NCI-H510A treated with DMSO at 0.1 percent for 48 hours (cell line): Measurements from ENCODE around the gene ACACA.

Source experiments
- DNase-seq: peaks from one replicate; lab custom pipeline; 2025; lab: John Stamatoyannopoulos, UW

Gene ACACA

DNA sequence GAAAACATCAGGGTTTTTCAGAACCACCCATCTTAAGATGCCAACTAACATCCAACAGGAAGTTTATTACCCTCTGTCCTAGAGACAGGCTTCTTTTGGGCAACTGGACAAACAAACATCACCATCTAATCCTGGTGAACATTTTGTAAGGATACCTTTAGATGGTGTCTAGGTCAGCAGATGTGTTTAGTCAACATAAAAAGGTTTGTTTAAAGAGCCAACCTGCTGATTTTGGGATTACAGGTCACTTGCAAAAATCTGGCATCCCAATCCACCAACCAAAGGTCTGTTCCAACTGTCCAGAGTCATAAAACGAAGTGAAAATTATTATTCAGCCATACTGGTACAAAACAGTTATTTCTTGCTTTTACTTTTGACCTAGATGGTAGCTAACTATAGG lies 176.0 kb downstream of the ACACA start:
- DNase-seq, result no peak

DNA sequence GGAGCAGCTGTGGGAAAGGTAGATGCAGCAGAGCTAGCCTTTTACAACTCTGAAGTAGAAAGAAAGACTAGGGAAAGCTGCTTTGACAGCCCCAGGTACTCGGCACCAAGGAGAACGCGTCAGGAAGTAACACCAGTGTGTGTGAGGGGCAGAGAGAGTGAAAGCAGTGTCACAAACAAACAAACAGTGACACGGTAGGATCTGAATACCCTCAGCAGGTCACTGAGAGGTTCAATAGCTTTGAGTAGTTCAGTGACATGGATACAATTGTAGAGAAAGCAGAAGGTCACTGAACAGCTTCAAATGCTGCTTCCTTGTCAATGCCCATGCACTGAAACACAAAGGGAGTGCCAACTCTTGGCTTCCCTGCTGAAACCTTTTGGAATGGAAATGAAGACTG lies 181.2 kb downstream of the ACACA start:
- DNase-seq, result no peak

DNA sequence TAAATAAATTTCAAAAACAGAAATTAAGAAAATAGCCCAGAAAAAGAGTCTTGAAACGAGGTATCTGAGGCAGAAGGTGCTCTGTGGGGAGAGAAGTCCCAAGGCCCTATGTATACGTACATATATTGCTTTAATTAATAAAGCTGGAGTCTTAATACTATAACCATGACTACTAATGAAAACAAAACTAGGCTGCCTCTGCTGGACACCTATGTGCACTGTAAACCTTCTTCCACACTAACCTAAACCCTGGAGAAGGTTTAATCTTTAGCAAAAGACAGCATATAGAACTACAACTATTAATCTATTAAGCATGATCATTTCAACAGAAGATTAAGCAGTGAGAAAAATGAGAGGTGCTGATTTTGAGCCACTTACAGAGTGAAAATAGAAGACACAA lies 184.8 kb downstream of the ACACA start:
- DNase-seq, result no peak

DNA sequence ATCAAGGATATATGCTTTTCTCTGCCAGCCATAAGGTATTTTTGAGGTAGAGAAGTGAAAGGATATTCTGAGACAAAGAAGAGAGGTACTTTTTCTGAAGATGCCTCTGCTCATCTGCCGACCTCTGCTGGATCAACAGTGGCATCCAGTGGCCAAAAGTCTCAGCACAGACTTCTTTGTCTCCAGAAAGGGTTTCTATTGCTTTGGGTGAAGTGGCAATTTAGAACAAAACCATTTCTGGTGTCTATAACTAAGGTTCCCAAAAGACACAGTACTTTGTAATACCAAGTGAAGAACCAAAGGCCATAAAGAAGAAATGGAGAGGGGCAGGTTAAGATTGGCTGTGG lies 186.1 kb downstream of the ACACA start:
- DNase-seq, result peak; percentile 15

DNA sequence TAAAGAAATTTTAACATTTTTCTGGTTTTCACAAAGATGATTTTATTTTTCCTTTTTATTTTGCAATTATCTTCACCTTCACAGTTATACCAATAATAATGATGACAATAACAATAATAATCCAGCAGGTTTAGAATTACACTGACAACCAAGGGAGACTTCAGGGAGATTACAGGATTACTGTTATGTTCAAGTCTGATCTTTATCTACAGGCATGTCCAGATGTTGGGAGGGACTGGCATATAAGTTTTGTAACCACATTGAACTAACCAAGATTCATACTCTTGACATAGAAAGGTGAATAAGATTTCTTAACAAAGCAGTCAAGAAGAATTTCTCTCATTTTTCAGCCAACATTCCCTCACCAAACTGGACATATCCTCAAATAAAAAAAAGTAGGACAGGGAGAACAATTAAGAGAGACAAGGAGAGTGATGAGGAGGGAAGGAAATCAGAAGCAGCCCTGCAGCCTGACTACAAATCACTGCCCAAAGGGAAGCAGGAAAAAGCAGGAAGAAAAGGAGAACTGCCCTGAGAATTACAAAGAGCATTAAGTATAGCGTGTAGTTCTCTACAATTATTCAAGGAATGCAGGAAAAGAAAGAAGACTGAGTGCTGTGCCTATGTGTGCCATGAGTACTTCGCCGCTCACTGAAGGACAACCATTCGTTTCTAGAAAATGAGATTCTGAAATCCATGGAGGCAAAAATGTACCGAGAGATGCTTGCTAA lies 186.6 kb downstream of the ACACA start:
- no peak for DNase-seq

DNA sequence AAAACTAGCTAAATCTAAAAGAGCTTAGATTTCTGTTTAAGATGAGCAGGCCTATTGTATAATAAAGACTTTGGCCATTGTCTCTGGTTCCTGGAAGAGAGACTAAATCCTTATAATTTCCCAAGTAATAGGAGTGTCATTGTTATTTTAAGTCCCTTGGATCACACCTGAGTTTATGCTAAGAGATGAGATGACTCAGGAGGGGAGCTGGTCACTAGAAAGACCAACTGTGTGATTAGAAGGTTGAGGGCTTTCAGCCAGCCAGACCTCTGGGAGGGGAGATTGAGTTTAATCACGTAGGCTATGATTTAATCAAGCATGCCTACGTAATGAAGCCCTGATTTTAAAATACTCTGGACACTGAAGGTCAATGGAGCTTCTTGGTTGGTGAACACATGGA lies 187.8 kb downstream of the ACACA start:
- DNase-seq, result no peak

DNA sequence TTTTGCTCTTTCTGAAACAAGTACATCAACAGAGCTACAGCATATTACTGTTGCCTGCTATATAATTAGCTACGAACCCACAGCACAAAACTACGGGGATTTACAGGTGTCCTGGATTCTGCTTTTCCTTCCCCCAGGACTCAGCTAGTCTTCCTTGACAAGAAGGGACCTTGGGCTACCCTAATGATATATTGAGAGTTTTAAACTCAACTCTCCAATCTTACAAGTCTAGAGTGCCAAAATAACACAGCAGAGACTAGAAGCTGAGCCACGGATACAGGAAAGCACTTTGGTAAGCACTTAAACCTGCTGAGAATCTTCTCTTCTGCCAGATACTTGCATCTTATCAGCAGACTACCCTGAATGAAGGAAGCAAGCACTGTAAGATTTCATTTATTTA lies 192.2 kb downstream of the ACACA start:
- DNase-seq, result no peak

DNA sequence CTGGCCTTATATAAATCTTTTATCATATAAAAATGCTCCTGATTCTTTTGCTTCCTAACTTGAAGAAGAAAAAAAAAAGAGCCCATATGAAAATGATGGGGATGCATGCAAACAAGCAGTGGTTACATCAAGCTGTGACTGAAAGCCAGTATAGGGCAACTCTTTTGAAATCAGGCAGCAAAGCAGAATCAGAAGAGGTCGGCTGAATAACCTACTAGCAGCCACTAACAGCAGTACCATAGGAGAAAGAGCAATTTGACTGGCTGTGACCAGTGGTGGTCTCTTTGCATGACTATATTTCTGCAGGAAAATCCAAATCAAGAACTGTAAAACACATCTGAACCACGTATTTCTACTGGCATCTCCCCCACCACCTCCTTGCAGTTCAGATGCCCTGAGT lies 192.7 kb downstream of the ACACA start:
- no peak for DNase-seq

DNA sequence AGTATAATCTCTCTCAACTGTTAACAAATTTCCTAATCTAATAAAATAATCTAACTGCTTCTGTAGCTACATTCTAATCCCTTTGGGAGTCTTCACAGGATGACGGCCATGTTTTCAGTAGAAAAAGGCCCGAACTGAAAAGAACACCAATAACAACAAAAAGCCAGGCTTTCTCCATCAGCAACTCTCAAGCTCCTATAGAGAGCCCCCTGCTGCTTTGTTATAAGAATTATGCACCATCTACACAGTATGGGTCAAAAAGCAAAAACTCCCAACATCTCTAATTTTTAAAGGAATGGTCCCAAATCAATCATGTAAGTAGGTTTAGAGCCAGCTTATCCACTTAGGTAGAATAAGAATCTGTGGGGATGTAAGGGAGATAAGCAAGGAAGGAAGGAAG lies 194.5 kb downstream of the ACACA start:
- DNase-seq, result no peak

DNA sequence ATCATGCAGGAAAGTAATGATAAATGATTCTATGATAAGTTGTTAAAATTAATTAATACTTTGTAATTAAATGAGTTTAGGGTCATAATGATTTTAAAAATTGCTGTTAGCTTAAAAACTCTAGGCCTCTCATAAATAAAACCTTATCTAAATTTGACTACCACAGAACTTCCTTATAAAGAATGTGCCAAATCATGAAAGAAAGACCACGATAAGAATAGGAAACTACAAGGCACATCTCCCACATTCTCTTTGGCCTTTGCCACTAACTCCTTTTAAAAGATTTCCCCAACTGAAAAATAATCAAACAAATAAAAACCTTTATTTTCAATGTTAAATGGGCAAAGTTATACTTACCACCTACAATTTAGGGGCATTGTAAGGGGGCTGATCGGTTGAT lies 195.5 kb downstream of the ACACA start:
- no peak for DNase-seq

DNA sequence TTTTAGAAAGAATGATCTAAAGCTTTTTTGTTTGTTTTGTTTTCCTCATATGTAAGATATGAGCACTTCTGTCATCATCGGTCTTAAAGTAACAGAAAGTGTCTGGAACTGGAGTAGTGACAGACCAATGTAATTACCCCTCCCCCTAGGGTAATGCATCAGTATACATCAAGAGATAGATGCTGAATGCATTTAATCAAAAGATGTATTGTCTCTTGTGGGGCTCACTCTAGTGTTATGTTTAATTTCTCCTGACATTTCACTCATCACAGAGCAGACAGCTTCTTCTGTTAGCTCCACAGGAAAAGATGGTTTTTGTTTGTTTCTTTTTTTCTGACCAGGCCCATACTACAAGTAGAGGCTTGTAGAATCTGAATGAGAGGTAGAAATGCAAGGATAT lies 199.5 kb downstream of the ACACA start:
- no peak for DNase-seq

DNA sequence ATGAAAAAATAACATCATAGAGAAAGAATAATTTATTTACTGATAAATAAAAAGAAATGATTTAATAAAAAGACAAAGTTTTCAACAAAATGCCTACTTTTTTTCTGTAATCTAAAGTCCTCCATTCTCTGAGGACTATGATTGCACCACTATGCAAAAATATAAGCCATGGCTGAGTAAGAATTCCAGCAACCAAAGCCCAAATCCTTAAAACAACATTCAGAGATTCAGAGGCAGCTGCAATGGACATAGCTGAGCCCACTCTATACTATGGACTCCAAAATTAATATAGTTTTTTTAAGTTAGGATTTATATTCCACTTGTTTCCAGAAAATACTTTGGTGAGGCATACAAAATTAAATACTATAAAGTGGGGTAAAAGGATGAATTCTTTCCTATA lies 200.3 kb downstream of the ACACA start:
- DNase-seq, result no peak

DNA sequence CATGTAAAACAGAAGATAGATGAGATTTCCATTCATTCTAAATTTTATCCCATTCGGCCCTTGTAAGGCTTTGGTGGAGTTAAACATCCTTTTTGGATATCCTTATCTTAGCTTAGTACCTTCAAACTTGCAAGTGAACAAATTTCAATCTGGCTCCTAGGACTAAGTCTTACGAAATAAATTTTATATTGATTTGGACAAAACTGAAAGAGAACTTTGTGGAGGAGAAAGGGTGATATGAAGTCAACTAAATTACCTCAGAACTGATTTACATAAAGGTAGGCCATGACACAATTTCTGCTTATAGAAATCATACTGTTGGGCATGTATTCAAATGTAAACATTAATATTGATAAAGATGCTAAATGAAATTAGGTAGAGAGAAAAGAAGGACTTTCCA lies 206.1 kb downstream of the ACACA start:
- DNase-seq, result no peak

DNA sequence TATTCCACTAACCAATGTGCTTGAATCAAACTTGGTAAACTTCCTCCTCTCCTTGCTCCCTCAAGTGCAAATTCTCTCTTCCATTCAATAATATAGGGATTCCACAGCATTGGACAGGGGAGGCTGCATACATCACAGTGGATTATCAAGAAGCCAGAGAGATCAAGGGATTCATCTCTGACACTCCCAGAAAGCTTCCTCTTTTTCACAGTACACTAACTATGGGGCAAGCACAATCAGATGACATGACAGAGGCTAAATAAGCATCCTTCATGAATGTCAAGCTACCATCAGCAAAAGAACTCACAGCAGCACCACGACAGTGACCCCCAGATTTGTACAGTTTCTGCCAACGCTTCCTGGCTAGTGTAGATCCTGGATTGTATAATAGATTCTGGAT lies 209.3 kb downstream of the ACACA start:
- no peak for DNase-seq

DNA sequence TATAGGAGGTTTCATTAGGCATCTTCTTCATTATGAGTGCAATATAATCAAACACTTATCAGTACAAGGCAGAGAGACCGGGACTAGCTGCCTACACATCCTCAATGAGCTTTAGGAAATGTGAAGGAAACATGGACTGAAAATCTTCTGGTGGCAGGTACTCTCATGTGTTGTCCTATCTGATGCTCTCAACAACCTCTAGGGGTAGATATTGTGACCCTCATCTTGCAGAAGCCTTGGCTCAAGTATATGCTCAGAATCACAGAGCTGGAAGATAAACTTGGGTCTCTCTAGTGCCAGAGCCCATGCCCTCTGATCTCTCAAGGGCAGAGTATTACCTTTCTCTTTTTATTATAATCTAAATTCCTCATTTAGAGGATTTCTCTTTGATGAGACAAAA lies 212.4 kb downstream of the ACACA start:
- DNase-seq, result no peak

DNA sequence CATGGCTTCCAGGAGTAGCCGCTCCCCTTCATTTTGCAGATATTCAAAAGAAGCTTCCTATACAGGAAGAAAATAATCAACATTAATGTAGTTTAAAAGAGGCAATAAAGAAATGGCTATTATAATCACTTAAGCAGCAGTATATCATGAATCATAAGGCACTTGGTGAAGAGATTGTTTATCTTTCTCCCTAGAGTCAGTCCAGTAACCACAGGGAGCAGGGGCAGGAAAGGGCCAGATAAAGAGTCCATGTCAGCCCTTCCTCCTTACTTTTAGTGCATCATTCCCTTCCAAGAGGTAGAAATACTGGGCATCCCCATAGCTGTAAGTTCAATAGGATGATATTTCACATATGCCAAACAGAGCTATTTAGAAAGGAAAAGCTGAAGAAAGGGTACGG lies 215.4 kb downstream of the ACACA start:
- no peak for DNase-seq

DNA sequence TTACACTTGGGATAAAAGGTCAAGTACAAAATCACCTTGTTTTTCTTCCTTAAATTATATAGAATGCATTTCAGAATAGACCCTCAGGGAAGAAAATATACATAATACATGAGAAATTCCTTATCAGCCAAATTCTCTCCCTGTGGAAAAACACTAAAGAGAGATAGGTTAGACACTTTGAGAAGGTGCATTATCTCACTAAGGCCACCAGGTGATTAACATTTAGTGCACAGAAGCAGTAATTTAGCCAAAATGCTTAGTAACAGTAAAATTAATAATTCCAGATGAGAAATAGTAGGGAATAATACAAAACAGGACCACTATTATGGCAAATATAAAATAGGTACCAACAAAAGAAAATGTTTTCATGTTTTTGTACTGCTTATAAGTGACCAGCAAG lies 216.1 kb downstream of the ACACA start:
- DNase-seq, result no peak

DNA sequence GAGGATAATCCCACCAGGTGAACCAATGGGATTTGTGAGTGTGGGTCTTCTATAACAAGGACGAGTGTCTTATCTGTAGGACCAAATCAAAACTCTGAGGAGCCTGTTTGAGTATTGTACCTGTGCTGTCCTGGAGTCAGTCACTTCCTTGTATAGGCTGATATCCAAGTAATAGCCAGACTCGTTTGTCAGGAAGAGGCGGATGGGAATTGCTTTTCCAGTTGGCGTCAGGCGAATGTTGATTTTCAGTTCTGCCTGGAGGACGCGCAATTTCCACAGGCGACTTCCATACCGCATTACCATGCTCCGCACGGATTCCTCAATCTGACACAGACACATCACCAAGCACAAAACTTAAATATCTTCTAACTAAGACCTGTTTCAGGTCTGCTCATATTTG lies 218.5 kb downstream of the ACACA start:
- no peak for DNase-seq

DNA sequence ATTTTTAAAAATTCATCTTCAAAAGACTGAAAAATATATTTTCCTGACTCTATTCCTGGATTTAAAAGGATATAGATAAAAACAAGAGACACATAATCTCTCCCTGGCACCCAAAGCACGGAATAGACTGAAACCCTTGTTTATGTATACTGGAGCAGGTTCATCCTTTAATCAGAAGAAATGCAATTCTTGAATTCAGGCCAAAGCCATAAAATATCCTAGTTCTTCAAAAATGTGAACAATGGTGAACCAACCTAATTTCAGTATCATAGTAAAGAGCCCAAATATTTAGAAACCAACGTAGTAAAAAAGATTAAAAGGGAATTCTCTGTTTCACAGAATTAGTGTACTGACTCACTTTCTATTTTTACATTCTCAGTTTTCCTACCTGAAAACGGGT lies 219.4 kb downstream of the ACACA start:
- no peak for DNase-seq

DNA sequence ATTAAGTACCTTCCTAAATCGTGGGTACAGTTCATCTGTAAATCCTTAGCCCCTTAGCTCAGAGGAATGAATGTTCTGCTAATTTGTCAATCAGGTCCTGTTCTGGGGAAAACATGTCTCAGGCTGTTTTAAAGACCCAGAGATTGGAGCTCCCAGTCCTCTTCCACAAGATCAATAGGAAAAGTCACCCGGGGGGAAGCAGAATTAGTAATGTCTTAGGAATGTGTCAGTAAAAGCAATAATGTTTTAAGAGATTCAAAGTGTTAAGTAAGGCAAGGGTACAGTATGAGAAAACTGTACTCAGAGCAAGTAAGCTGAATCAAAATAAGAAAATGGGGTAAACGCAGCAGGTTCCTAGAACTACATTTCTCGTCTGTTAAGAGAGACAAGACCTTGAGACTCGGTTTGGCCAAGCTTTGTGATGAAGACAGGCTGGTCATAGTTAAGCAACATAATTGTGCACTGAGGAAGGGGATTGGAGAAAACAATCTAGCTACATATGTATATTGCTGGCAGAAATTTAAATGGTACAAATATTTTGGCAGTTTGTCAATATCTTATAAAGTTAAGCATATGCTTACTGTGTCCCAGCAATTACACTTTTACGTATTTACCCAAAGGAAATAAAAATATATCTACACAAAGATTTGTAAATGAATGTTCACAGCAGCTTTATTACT lies 223.7 kb downstream of the ACACA start:
- no peak for DNase-seq

DNA sequence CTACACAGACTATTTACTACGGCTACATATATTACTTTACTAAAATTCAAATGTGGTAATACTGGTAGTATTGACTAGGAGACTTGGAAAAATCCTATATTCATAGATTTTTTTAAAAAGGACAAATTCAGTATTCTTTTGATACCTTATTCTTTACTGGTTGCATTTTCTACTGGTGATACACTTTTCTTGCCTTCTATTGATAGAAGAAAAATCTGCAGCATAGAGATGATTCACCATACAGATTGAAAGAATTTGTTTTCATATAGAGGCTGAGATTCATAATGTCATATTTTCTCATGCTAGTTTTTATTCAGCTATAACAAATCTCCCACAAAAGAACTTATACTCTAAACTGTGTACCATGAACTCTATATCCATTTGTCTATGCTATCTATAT lies 226.3 kb downstream of the ACACA start:
- no peak for DNase-seq

DNA sequence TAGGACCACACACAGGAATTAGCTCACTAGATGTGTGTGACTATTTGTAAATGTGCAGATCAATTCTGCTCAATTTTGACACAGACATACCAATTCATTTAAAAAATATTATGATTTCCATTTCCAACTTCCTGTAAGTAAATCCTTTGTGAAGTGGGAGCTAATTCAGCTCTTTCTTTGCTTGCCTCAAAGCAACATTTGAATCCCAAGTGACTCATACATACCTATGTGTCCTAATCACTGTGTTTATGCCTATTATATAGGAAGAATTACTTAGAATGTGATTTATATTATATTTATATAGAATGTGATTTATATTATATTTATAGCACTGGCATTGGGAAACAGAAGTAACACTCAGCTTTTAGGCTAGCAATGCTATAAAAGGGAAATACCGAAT lies 226.7 kb downstream of the ACACA start:
- DNase-seq, result no peak

DNA sequence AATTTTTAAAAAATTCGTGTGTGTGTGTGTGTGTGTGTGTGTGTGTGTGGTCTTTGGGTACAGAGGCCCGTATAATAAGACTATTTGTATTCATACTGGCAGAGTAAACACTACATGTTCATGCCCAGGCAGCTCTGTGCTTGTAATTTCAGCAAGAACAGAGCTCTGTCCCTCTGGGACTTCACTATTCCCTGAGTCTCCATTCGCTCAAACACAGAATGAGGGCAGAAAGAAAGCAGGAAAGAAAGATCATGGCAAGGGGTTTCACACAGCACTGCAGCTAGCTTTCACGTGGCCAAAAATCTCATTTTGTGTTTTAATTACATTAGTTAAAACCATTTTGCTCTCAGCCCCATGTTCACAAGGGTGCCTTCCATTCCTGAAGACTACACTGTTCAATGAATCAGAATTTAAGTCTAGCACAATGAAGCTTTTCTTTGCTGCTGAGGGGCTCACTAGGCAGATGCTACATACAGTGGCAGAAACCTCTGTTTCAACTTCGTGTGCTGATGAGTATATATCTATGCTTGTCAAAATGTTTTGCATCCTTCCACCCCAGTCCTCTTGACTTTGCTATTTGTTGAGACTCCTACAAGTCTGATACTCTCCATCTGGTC lies 229.3 kb downstream of the ACACA start:
- DNase-seq, result no peak

DNA sequence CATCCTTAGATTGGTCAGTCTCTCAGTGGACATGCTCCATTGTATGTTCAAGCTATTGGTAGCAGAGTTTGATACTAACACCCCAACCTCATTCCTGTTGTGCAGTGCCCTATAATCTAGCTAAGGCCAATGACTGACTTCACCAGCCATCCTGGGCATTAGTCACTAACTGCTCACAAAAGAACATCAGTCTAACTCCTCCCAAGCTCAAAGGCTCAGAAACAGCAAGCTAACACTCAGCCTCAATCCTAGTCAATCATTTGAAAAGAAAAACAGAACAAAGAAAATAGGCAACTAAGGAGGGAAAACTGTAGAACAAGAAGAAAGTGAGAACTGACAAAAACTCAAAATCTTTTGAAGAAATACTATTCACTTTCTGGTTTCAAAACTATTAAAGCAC lies 229.9 kb downstream of the ACACA start:
- DNase-seq, result no peak
